Ovary (tissue), 3 donors: Measurements from ENCODE around the gene MN1.

Experiments
- CTCF ChIP-seq, 3 donors: fragments of 450-650 bp in 2 of 3; fragments of 200-600 bp in 1 of 3; IDR thresholded peaks; one replicate each; pipeline versions ENCODE4 v1.5.1 to v1.8.0; 2016 to 2022; ENCODE audit warnings: antibody characterized with exemption in 3 of 3, mild to moderate bottlenecking in 1 of 3
- POLR2A ChIP-seq: fragments of 450-650 bp; IDR thresholded peaks from one replicate; pipeline ENCODE4 v1.6.1; 2017; ENCODE audit warnings: antibody characterized with exemption, mild to moderate bottlenecking, moderate library complexity
- donor health status: DM: no; HTN: no; CAD: no.

GRCh38 chr22:27714068-27714467, 87.5 kb downstream of the MN1 start:
- TF ChIP-seq POLR2A, result no peak
- no peak for TF ChIP-seq CTCF (IDR thresholded peaks at IDR 0.05)
